Astrocyte (in vitro differentiated cells and primary cell): Measurements from ENCODE around the gene FAHD1. TPM values are rescaled to one million over a fixed set of nuclear protein-coding genes. Genes with fewer than 3 reads are reported as not detected.

ENCODE experiments used
- DNase-seq: peaks from one replicate; pipeline ENCODE4 v3.0.0-alpha.2; 2010; ENCODE audit warnings: low read depth
- FAIRE-seq: peaks from 2 replicates; lab custom pipeline; 2011; peaks lifted over from hg19 to GRCh38; lab: Jason Lieb, UNC
- H2AFZ ChIP-seq: 2 replicates; pipeline ENCODE4 v1.6.0; 2012; ENCODE audit warnings: low read depth, low read length, inconsistent platforms
- H3K27ac ChIP-seq: 2 replicates; pipeline ENCODE4 v1.5.1; 2011; ENCODE audit warnings: low read depth, low read length, inconsistent platforms
- H3K27me3 ChIP-seq: 2 replicates; pipeline ENCODE4 v1.6.0; 2011; ENCODE audit warnings: low read length, inconsistent platforms; ENCODE audit not compliant: insufficient read depth
- H3K36me3 ChIP-seq: 2 replicates; pipeline ENCODE4 v1.5.1; 2011; ENCODE audit warnings: low read length, inconsistent platforms; ENCODE audit not compliant: insufficient read depth
- H3K4me1 ChIP-seq: 2 replicates; pipeline ENCODE4 v1.5.1; 2011; ENCODE audit warnings: low read length, inconsistent platforms; ENCODE audit not compliant: insufficient read depth
- H3K4me2 ChIP-seq: 2 replicates; pipeline ENCODE4 v1.6.0; 2012; ENCODE audit warnings: low read length, inconsistent platforms
- H3K4me3 ChIP-seq: 2 replicates; pipeline ENCODE4 v1.5.1; 2011; ENCODE audit warnings: low read depth, mild to moderate bottlenecking, low read length, inconsistent platforms; ENCODE audit not compliant: insufficient read depth
- H3K79me2 ChIP-seq: 2 replicates; pipeline ENCODE4 v1.6.0; 2012; ENCODE audit warnings: mild to moderate bottlenecking, low read length, inconsistent platforms; ENCODE audit not compliant: insufficient read depth
- H3K9ac ChIP-seq: 2 replicates; pipeline ENCODE4 v1.6.0; 2012; ENCODE audit warnings: mild to moderate bottlenecking, low read length, inconsistent platforms
- H3K9me3 ChIP-seq: 2 replicates; pipeline ENCODE4 v1.5.1; 2012; ENCODE audit warnings: low read depth, mild to moderate bottlenecking, low read length, inconsistent platforms; ENCODE audit not compliant: insufficient read depth
- H4K20me1 ChIP-seq: 2 replicates; pipeline ENCODE4 v1.6.0; 2012; ENCODE audit warnings: low read length, inconsistent platforms; ENCODE audit not compliant: insufficient read depth
- H3K27ac Mint-ChIP-seq: one replicate; pipeline ENCODE4 v1.8.0; 2021; ENCODE audit warnings: mild to moderate bottlenecking, mixed read lengths; ENCODE audit not compliant: unreplicated experiment
- H3K27me3 Mint-ChIP-seq: one replicate; pipeline ENCODE4 v1.8.0; 2021; ENCODE audit warnings: low read depth, mixed read lengths; ENCODE audit not compliant: unreplicated experiment
- H3K36me3 Mint-ChIP-seq: one replicate; pipeline ENCODE4 v1.8.0; 2021; ENCODE audit warnings: low read depth, mixed read lengths; ENCODE audit not compliant: unreplicated experiment
- H3K4me1 Mint-ChIP-seq: one replicate; pipeline ENCODE4 v1.8.0; 2021; ENCODE audit warnings: low read depth, mixed read lengths; ENCODE audit not compliant: unreplicated experiment
- H3K4me3 Mint-ChIP-seq: one replicate; pipeline ENCODE4 v1.8.0; 2021; ENCODE audit warnings: mild to moderate bottlenecking, moderate library complexity, mixed read lengths; ENCODE audit not compliant: unreplicated experiment
- H3K9me3 Mint-ChIP-seq: one replicate; pipeline ENCODE4 v1.8.0; 2021; ENCODE audit warnings: mild to moderate bottlenecking, mixed read lengths; ENCODE audit not compliant: unreplicated experiment
- EZH2 ChIP-seq: IDR thresholded peaks from 2 replicates; pipeline ENCODE4 v1.6.1; 2012; ENCODE audit warnings: mild to moderate bottlenecking, low read length, inconsistent platforms; ENCODE audit not compliant: insufficient read depth
- total RNA-seq: library from RNA; stranded (reverse); gene quantifications from 2 replicates; pipeline ENCODE4 v1.2.1, GENCODE V29; 2021
- TF ChIP-seq, protein P1 (sequence below): IDR thresholded peaks from 2 replicates; pipeline ENCODE4 v1.5.1; 2011; ENCODE audit warnings: low read depth, mild to moderate bottlenecking, inconsistent platforms, low read length, moderate library complexity; ENCODE audit not compliant: insufficient read depth

The FAHD1 gene
- total RNA-seq, 1 donor from 2014 or later, result 25.8 TPM

GRCh38 chr16:1876468-1876867 lies 49.5 kb downstream of the FAHD1 start:
- H3K27me3 Mint-ChIP-seq, result peaks cover 36% of the 10 kb centered on the region
- Histone ChIP-seq H3K79me2 (no peaks in the 10 kb centered on the region), H3K27me3 (peaks cover 29% of the 10 kb centered on the region), H3K4me2 (no peak overlapping the region), H2AFZ (no peak overlapping the region), H3K4me1 (no peaks in the 10 kb centered on the region), H3K36me3 (no peaks in the 10 kb centered on the region), H3K4me3 (no peak overlapping the region), H4K20me1 (no peaks in the 10 kb centered on the region), H3K9me3 (no peaks in the 10 kb centered on the region), H3K27ac (no peak overlapping the region), H3K9ac (no peak overlapping the region)
- H3K4me3 Mint-ChIP-seq, result no peak overlapping the region
- TF ChIP-seq, protein P1, sequence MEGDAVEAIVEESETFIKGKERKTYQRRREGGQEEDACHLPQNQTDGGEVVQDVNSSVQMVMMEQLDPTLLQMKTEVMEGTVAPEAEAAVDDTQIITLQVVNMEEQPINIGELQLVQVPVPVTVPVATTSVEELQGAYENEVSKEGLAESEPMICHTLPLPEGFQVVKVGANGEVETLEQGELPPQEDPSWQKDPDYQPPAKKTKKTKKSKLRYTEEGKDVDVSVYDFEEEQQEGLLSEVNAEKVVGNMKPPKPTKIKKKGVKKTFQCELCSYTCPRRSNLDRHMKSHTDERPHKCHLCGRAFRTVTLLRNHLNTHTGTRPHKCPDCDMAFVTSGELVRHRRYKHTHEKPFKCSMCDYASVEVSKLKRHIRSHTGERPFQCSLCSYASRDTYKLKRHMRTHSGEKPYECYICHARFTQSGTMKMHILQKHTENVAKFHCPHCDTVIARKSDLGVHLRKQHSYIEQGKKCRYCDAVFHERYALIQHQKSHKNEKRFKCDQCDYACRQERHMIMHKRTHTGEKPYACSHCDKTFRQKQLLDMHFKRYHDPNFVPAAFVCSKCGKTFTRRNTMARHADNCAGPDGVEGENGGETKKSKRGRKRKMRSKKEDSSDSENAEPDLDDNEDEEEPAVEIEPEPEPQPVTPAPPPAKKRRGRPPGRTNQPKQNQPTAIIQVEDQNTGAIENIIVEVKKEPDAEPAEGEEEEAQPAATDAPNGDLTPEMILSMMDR, result no peak
- no peak for TF ChIP-seq EZH2
- no peak overlapping the region for H3K27ac Mint-ChIP-seq
- FAIRE-seq, result no peak
- no peak for DNase-seq
- H3K36me3 Mint-ChIP-seq, result no peaks in the 10 kb centered on the region
- H3K9me3 Mint-ChIP-seq, result peaks cover 4% of the 10 kb centered on the region
- H3K4me1 Mint-ChIP-seq, result no peaks in the 10 kb centered on the region

DNA sequence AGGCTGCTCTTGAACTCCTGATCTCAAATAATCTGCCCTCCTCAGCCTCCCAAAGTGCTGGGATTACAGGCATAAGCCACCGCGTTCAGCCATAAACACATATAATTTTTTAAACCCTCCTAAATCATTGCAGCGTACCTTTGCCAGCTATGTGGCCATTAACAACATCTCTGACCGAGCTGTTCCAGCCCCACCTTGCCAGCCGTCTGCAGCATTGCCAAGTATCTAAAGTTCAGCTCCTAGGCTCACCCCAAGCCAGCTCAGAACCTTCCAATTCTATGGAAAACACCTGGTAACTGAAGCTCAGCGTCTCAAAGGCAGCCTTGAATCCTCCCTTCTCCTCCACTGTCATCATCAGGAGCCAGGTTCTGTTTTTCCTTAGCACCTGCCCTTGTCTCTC lies 50.1 kb downstream of the FAHD1 start:
- Histone ChIP-seq H2AFZ (no peak overlapping the region), H3K79me2 (no peaks in the 10 kb centered on the region), H3K27ac (no peak overlapping the region), H3K9me3 (no peaks in the 10 kb centered on the region), H3K9ac (no peak overlapping the region), H3K27me3 (peaks cover 29% of the 10 kb centered on the region), H3K4me2 (no peak overlapping the region), H3K36me3 (no peaks in the 10 kb centered on the region), H3K4me1 (no peaks in the 10 kb centered on the region), H4K20me1 (no peaks in the 10 kb centered on the region), H3K4me3 (no peak overlapping the region)
- FAIRE-seq (no peak), DNase-seq (no peak)
- TF ChIP-seq, protein P1, result no peak
- TF ChIP-seq EZH2, result no peak
- no peak overlapping the region for H3K4me3 Mint-ChIP-seq
- H3K27me3 Mint-ChIP-seq, result peaks cover 38% of the 10 kb centered on the region
- H3K9me3 Mint-ChIP-seq, result peaks cover 4% of the 10 kb centered on the region
- no peaks in the 10 kb centered on the region for H3K4me1 Mint-ChIP-seq
- H3K27ac Mint-ChIP-seq, result no peak overlapping the region
- H3K36me3 Mint-ChIP-seq, result no peaks in the 10 kb centered on the region

GRCh38 chr16:1877804-1878203 lies 50.8 kb downstream of the FAHD1 start:
- H2AFZ ChIP-seq, result no peak overlapping the region
- TF ChIP-seq EZH2, result no peak
- TF ChIP-seq, protein P1, result no peak
- FAIRE-seq (no peak), DNase-seq (no peak)
- no peaks in the 10 kb centered on the region for H3K4me1 ChIP-seq
- Mint-ChIP-seq H3K9me3 (no peaks in the 10 kb centered on the region), H3K27ac (no peak overlapping the region), H3K4me1 (no peaks in the 10 kb centered on the region), H3K36me3 (no peaks in the 10 kb centered on the region), H3K27me3 (peaks cover 32% of the 10 kb centered on the region), H3K4me3 (no peak overlapping the region)
- no peaks in the 10 kb centered on the region for H3K9me3 ChIP-seq
- no peaks in the 10 kb centered on the region for H3K36me3 ChIP-seq
- H3K79me2 ChIP-seq, result no peaks in the 10 kb centered on the region
- H4K20me1 ChIP-seq, result no peaks in the 10 kb centered on the region
- H3K4me3 ChIP-seq, result no peak overlapping the region
- H3K4me2 ChIP-seq, result no peak overlapping the region
- H3K9ac ChIP-seq, result no peak overlapping the region
- peaks cover 29% of the 10 kb centered on the region for H3K27me3 ChIP-seq
- no peak overlapping the region for H3K27ac ChIP-seq
